Sigmoid colon (tissue), 4 donors: ENCODE data around the gene SNRPD2.

Experiments used
- EP300 ChIP-seq, 4 donors: sonication (generic); formaldehyde crosslinking; IDR thresholded peaks; one replicate each; pipeline ENCODE4 v1.6.1; 2017; ENCODE audit warnings: antibody characterized with exemption in 4 of 4
- POLR2A ChIP-seq, 2 donors: fragments of 450-650 bp; IDR thresholded peaks; one replicate each; pipeline ENCODE4 v1.6.1; 2016; ENCODE audit warnings: antibody characterized with exemption in 2 of 2, mild to moderate bottlenecking in 2 of 2, moderate library complexity in 2 of 2
- POLR2AphosphoS5 ChIP-seq, 4 donors: sonication (generic); formaldehyde crosslinking; IDR thresholded peaks; one replicate each; pipeline ENCODE4 v1.6.1; 2017; ENCODE audit warnings: antibody characterized with exemption in 4 of 4
- TF ChIP-seq, protein P1 (sequence below), 4 experiments: fragments of 450-650 bp in 3 of 4; fragments of 200-600 bp in 1 of 4; IDR thresholded peaks; one replicate each; pipeline ENCODE4 v1.5.1; 2016 to 2019; ENCODE audit warnings: antibody characterized with exemption in 4 of 4, mild to moderate bottlenecking in 3 of 4, moderate library complexity in 2 of 4

DNA sequence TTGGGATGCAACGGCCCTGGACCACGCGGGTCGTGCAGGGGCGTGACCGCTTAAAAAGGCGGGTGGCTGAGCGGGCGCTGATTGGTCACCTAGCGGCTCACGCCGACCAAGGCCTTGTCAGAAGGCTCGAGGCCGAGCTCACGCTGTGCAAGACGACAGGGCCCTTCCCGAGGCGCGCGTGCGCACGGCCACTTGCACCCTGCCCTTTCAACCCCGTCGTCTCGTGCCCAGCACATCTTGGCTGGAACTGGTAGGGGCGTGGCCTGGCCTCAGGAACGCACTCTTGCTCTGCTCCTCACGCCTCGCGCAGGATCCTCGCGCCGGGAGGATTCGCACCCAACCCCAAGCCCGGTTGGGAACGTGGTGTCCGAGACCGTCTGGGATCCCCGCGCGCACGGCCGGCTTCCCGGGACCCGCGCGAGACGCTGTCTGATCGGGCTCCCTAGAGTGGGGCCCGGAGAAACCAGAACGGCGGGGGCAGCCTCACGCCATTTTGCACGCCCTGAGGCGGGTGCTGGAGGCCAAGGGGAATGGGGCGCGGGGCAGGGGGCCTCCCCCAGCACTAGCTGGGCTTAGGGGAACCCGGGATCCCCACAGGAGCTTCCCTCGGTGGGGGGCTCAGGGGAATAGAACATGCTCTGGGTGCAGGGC, 41.5 kb upstream of the SNRPD2 start, which contains the start of gene MEIOSIN:
- TF ChIP-seq, protein P1, sequence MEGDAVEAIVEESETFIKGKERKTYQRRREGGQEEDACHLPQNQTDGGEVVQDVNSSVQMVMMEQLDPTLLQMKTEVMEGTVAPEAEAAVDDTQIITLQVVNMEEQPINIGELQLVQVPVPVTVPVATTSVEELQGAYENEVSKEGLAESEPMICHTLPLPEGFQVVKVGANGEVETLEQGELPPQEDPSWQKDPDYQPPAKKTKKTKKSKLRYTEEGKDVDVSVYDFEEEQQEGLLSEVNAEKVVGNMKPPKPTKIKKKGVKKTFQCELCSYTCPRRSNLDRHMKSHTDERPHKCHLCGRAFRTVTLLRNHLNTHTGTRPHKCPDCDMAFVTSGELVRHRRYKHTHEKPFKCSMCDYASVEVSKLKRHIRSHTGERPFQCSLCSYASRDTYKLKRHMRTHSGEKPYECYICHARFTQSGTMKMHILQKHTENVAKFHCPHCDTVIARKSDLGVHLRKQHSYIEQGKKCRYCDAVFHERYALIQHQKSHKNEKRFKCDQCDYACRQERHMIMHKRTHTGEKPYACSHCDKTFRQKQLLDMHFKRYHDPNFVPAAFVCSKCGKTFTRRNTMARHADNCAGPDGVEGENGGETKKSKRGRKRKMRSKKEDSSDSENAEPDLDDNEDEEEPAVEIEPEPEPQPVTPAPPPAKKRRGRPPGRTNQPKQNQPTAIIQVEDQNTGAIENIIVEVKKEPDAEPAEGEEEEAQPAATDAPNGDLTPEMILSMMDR (IDR thresholded peaks at IDR 0.05): no peak
- TF ChIP-seq POLR2A (IDR thresholded peaks at IDR 0.05) (no peak), POLR2AphosphoS5 (IDR thresholded peaks at IDR 0.05) (no peak), EP300 (IDR thresholded peaks at IDR 0.05) (no peak)
